HepG2 (cell line): ENCODE measurements around the gene EVA1A. TPM values are rescaled to one million over a fixed set of nuclear protein-coding genes. Genes with fewer than 3 reads are reported as not detected.

Experiments
- BATF2 ChIP-seq: sonication (generic); formaldehyde crosslinking; IDR thresholded peaks from 2 replicates; pipeline ENCODE4 v1.8.0; 2022; ENCODE audit warnings: mild to moderate bottlenecking, missing genetic modification reagents, moderate library complexity
- CREM ChIP-seq, 2 experiments: sonication (generic) in 1 of 2; formaldehyde crosslinking in 1 of 2; IDR thresholded peaks; 2 replicates each; pipeline versions ENCODE4 v1.4.0 to v1.6.1; 2016 to 2020; ENCODE audit warnings: antibody characterized with exemption in 1 of 2, mild to moderate bottlenecking in 1 of 2, missing genetic modification reagents in 1 of 2
- HOMEZ ChIP-seq: IDR thresholded peaks from 2 replicates; pipeline ENCODE4 v1.6.1; 2016; ENCODE audit warnings: low read depth
- KLF15 ChIP-seq: sonication (generic); formaldehyde crosslinking; IDR thresholded peaks from 2 replicates; pipeline ENCODE4 v1.8.1; 2023; ENCODE audit warnings: borderline replicate concordance, mild to moderate bottlenecking, inconsistent platforms, missing genetic modification reagents, mixed read lengths
- MXD1 ChIP-seq: sonication (generic); formaldehyde crosslinking; IDR thresholded peaks from 2 replicates; pipeline ENCODE4 v1.4.0; 2020; ENCODE audit warnings: mild to moderate bottlenecking, missing genetic modification reagents
- NAIF1 ChIP-seq: sonication (generic); formaldehyde crosslinking; IDR thresholded peaks from 2 replicates; pipeline ENCODE4 v1.5.0; 2020; ENCODE audit warnings: mild to moderate bottlenecking, missing genetic modification reagents, borderline replicate concordance
- PLRG1 ChIP-seq: fragments of 450-650 bp; conservative IDR thresholded peaks from 2 replicates; pipeline ENCODE4 v1.6.1; 2016
- POLR2AphosphoS5 ChIP-seq: IDR thresholded peaks from 2 replicates; pipeline ENCODE4 v1.6.1; 2012; ENCODE audit warnings: low read depth, low read length
- SMAD1 ChIP-seq: sonication (generic); formaldehyde crosslinking; IDR thresholded peaks from 2 replicates; pipeline ENCODE4 v1.4.0; 2020; ENCODE audit warnings: missing genetic modification reagents, low read depth, mild to moderate bottlenecking, borderline replicate concordance
- STAT5B ChIP-seq: sonication (generic); formaldehyde crosslinking; IDR thresholded peaks from 2 replicates; pipeline ENCODE4 v1.4.0; 2020; ENCODE audit warnings: missing genetic modification reagents
- ZBTB37 ChIP-seq: sonication (generic); formaldehyde crosslinking; IDR thresholded peaks from 2 replicates; pipeline ENCODE4 v1.4.0; 2020; ENCODE audit warnings: mild to moderate bottlenecking, missing genetic modification reagents
- ZBTB7B ChIP-seq: sonication (generic); formaldehyde crosslinking; IDR thresholded peaks from 2 replicates; pipeline ENCODE4 v1.4.0; 2020; ENCODE audit warnings: missing genetic modification reagents
- ZMYM2 ChIP-seq: sonication (generic); formaldehyde crosslinking; IDR thresholded peaks from 2 replicates; pipeline ENCODE4 v1.8.0; 2022; ENCODE audit warnings: mild to moderate bottlenecking, missing genetic modification reagents
- ZNF24 ChIP-seq: fragments of 450-650 bp; IDR thresholded peaks from 2 replicates; pipeline ENCODE4 v1.6.1; 2017; ENCODE audit warnings: antibody characterized with exemption, mild to moderate bottlenecking
- ZNF503 ChIP-seq: sonication (generic); formaldehyde crosslinking; IDR thresholded peaks from 2 replicates; pipeline ENCODE4 v1.4.0; 2020; ENCODE audit warnings: missing genetic modification reagents
- ZNF510 ChIP-seq: sonication (generic); formaldehyde crosslinking; IDR thresholded peaks from 2 replicates; pipeline ENCODE4 v1.4.0; 2020; ENCODE audit warnings: low read depth, mild to moderate bottlenecking, missing genetic modification reagents
- ZNF660 ChIP-seq: sonication (generic); formaldehyde crosslinking; IDR thresholded peaks from 2 replicates; pipeline ENCODE4 v1.5.1; 2020; ENCODE audit warnings: mild to moderate bottlenecking, low read depth, missing genetic modification reagents, borderline replicate concordance
- ZNF672 ChIP-seq: sonication (generic); formaldehyde crosslinking; IDR thresholded peaks from 2 replicates; pipeline ENCODE4 v1.8.1; 2022; ENCODE audit warnings: missing genetic modification reagents
- ZNF768 ChIP-seq: sonication (generic); formaldehyde crosslinking; IDR thresholded peaks from 2 replicates; pipeline ENCODE4 v1.4.0; 2020; ENCODE audit warnings: missing genetic modification reagents
- ZNF777 ChIP-seq: sonication (generic); formaldehyde crosslinking; IDR thresholded peaks from 2 replicates; pipeline ENCODE4 v1.4.0; 2020; ENCODE audit warnings: missing genetic modification reagents
- ZNF780A ChIP-seq: sonication (generic); formaldehyde crosslinking; IDR thresholded peaks from 2 replicates; pipeline ENCODE4 v1.8.0; 2022; ENCODE audit warnings: mild to moderate bottlenecking, missing genetic modification reagents, moderate library complexity
- ZNF816 ChIP-seq: sonication (generic); formaldehyde crosslinking; IDR thresholded peaks from 2 replicates; pipeline ENCODE4 v1.8.0; 2022; ENCODE audit warnings: missing genetic modification reagents, mild to moderate bottlenecking, borderline replicate concordance
- ZNF891 ChIP-seq: sonication (generic); formaldehyde crosslinking; IDR thresholded peaks from 2 replicates; pipeline ENCODE4 v1.5.0; 2020; ENCODE audit warnings: mild to moderate bottlenecking, missing genetic modification reagents
- ZSCAN29 ChIP-seq: sonication (generic); formaldehyde crosslinking; conservative IDR thresholded peaks from 2 replicates; pipeline ENCODE4 v1.4.0; 2020; ENCODE audit warnings: mild to moderate bottlenecking, missing genetic modification reagents
- polyA plus RNA-seq, 8 experiments: library from polyadenylated mRNA; depleted of rRNA in 3 of 8; stranded (reverse) in 7 of 8; unstranded in 1 of 8; fragments of >200 nt; fragmentation: Illumina TruSeq in 4 of 8; extraction: Trizol in 4 of 8; gene quantifications; 2 replicates each; pipeline versions ENCODE4 v1.2.1 to v1.2.3, GENCODE V29; 2011 to 2016; ENCODE audit warnings: low read depth in 4 of 8, missing spikeins in 1 of 8, mixed read lengths in 1 of 8; ENCODE audit not compliant: insufficient read depth in 1 of 8
- total RNA-seq, 5 experiments: library from RNA; depleted of rRNA; stranded (reverse); fragments of >200 nt; fragmentation: Illumina TruSeq; extraction: Trizol; gene quantifications; 2 replicates each; pipeline ENCODE4 v1.2.3, GENCODE V29; 2016; ENCODE audit warnings: low read depth in 1 of 5

Gene EVA1A
- total and polyA plus RNA-seq, 2 of the 13 experiments (the other 11 are each of a cell fraction or from before 2014, with no cell fraction given): 57.5 to 57.8 TPM

- TF ChIP-seq ZNF503 (peak; percentile 88; the same call in 1 of the 2 replicates), ZNF816 (peak; percentile 49; the same call in 1 of the 2 replicates), POLR2AphosphoS5 (no peak), ZNF768 (CRISPR knock-in tag) (no peak; the same call in 1 of the 2 replicates), SMAD1 (CRISPR knock-in tag) (no peak), KLF15 (no peak), ZNF891 (CRISPR knock-in tag) (no peak), ZMYM2 (CRISPR knock-in tag) (no peak), STAT5B (CRISPR knock-in tag) (no peak), ZNF777 (CRISPR knock-in tag) (no peak), ZBTB7B (CRISPR knock-in tag) (no peak), MXD1 (CRISPR knock-in tag) (no peak), ZNF672 (no peak), ZBTB37 (CRISPR knock-in tag) (no peak), PLRG1 (no peak), NAIF1 (CRISPR knock-in tag) (no peak), ZNF24 (no peak; the same call in 1 of the 2 replicates), ZNF510 (no peak; the same call in 1 of the 2 replicates), ZSCAN29 (0 out of 2 replicates have a peak, but pooled peaks have one; percentile 6), HOMEZ (peak; percentile 79), BATF2 (CRISPR knock-in tag) (no peak; the same call in 1 of the 2 replicates), ZNF780A (CRISPR knock-in tag) (peak; percentile 48; the same call in 1 of the 2 replicates), CREM (IDR thresholded peaks at IDR 0.05) (peak; percentile 93), CREM (CRISPR knock-in tag; IDR thresholded peaks at IDR 0.05) (no peak), ZNF660 (CRISPR knock-in tag) (no peak)
Observed at GRCh38 chr2:75523313-75524275, 37.1 kb downstream of the EVA1A start (continued).
